GM21526 (cell line): Measurements from ENCODE around the gene FOXI1.

ENCODE experiments used
- ATAC-seq: cut with Tn5 transposase; IDR thresholded peaks from one replicate; pipeline ENCODE4 v1.9.1; 2021; ENCODE audit warnings: moderate library complexity; ENCODE audit not compliant: unreplicated experiment, low FRiP score

FOXI1 gene

GRCh38 chr5:170105642-170106611 lies at the start of gene FOXI1:
Gene FOXI1 (plus strand): TSS chr5:170105897. CDS start chr5:170105958, 61 bp downstream.
- ATAC-seq, result no peak

DNA sequence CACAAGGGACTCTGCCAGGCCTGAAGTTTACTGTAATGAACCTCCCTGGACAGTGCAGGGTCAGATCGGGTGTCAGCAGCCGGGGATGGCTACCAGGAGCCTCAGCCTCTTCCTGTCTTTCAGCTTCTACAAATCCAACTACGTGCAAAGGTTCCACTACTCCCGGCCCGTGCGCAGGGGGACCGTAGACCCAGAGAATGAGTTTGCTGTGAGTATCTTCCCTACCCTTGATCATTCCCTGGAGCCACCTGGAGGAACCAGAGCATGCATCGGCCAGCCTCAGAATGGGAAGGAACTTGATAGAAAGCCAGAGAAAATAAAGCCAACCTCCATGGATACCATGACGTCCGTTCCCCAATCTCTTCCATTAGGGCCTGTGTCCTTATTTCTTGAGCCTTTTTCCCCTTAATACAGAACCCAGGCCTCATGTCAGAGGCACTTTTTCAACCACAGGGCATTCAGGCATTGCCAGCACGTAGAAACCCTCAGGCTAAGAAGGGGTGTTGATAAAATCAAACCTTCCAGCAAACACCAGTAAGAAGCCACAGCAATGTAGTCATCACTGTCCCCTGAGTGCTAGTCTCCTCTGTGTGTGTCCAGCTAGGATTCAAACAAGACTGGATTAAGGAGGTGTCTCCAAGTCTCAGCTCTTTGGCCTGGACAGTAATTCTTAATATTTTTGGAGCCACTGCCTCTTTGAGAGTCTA lies 49.0 kb upstream of the FOXI1 start:
- no peak for ATAC-seq

GRCh38 chr5:170057311-170057710 lies 48.4 kb upstream of the FOXI1 start:
- ATAC-seq, result no peak

DNA sequence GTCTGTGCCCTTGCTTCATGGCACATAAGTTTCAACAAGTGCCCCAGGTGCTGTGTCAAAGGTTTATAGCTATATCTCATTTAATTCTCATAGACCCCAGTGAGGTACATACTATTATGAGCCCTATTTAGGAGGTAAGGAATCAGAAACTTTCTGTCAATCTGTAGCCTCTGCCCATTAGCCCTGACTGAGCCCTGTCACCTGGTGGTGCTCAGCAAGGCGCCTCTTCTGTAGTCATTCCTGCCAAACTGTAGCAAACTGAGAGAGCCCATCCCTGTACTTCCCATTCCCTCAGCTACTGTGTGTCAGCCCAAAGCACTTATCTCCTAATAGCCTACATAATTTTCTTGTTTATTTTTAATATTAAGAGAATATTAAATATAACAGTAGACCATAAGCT lies 46.5 kb upstream of the FOXI1 start:
- ATAC-seq, result no peak

GRCh38 chr5:170067152-170067551 lies 38.5 kb upstream of the FOXI1 start:
- ATAC-seq, result no peak

GRCh38 chr5:170067574-170068170 lies 38.0 kb upstream of the FOXI1 start:
- ATAC-seq, result no peak

DNA sequence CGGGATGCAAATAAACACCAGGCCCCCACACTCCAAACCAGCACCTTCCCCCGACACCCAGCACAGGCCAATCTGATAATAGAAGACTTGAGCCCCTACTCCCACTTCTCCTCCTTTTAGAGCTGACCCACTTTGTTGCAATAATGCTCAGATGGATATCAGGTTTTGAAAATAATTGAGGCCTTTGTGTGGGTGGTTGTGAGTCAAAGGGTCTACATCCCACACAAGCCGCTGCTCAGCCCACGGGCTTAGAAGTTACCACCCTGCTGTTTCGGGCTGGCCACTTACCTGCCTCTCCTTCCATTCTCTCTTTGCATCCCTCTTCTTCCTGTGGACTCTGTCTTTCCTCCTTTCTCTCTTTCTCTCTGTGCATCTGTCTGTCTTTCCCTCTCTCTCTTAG lies 36.2 kb upstream of the FOXI1 start:
- no peak for ATAC-seq

DNA sequence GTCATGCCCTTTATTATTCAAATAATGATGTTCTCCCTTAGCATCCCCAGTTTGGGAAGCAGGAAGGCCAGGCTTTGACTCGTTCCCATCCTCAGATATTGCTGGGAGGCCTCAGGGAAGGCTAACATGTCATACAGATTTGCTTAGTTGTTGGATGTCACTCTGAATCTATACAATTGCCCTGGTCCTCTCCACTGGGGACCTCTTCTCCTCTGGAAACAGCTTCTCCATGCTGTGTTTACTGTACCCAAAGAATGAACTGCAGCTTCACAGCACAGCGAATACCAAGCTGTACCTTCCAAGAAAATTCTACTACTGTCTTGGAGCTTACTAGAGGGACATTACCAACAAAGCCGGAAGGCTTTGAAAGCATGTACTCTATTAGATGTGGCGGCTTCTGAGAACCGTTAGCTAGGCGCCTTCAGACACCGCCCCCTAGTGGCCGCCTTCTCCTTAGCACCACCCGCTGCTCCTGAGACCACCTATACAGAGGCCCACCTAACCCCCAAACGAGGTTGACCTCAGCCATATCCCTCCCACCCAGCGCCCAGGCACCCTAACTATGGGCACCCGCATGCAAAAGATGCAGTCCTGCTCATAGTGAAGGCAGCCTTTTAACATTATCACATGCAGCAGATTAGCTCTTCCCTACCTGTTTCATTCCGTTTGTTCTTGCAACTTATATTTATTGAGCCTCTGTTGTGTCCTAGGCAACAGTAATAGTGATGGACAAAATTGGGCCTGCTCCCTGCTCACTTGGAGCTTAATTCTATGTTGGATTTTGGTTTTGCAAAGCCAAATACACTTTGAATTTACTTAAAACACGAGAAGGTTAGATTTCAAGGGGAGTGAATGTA lies 34.9 kb upstream of the FOXI1 start:
- ATAC-seq, result no peak

- ATAC-seq, result no peak
These were observed 33.9 kb upstream of the FOXI1 start for GRCh38 chr5:170071748-170072147.

DNA sequence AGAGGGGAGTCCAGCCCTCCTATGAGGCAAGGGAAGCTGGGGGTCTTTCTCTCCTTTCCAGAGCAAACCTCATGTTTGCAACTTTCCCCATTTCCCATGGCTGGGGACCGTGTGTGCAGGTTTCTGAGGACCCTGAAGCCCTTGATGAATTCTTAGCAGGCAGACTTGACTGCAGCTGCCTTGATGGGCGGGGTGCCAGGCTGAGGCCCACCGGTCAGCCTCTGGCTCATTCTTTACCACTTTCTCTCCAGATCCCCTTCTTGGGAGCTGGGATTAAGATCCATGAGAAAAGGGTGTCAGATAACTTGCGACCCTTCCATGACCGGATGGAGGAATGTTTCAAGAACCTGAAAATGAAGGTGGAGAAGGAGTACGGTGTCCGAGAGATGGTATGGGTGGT lies 30.0 kb upstream of the FOXI1 start:
- ATAC-seq, result no peak

GRCh38 chr5:170076211-170076610 lies 29.5 kb upstream of the FOXI1 start:
- ATAC-seq, result no peak

GRCh38 chr5:170076739-170077138 lies 29.0 kb upstream of the FOXI1 start:
- ATAC-seq, result no peak

DNA sequence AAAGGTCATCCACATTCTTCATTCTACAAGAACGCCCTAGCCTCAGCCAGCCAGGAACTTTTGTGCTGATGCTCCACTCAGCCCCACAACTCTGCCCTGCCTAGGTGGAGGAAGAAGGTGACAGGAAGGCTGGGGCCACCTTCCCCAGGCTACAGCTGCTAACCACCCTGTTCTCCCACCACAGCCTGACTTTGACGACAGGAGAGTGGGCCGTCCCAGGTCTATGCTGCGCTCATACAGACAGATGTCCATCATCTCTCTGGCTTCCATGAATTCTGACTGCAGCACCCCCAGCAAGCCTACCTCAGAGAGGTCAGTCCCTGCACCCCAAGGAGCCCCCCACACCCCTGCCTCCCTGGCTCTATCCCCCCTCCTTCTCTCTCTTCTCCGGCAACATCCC lies 28.2 kb upstream of the FOXI1 start:
- no peak for ATAC-seq

DNA sequence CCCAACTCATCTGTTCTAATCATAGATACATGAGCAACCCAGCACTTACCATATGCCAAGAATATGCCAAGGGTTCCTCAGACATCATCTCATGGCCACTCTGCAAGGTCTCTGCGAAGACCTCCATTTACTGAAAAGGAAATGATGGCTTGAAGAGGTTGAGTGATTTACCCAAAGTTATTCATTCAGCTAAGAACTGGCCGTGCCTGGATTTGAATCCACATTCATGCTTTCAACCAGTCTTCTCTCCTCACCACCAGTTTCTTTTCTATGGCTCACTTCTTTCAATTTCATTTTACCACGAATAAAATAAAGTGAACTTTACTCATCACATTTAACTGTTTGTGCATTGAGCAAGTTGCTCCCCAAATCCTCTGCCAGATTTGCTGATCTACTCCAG lies 27.2 kb upstream of the FOXI1 start:
- no peak for ATAC-seq

- no peak for ATAC-seq
These were observed 26.8 kb upstream of the FOXI1 start for GRCh38 chr5:170078931-170079330.

GRCh38 chr5:170080217-170080616 lies 25.5 kb upstream of the FOXI1 start:
- ATAC-seq, result no peak

DNA sequence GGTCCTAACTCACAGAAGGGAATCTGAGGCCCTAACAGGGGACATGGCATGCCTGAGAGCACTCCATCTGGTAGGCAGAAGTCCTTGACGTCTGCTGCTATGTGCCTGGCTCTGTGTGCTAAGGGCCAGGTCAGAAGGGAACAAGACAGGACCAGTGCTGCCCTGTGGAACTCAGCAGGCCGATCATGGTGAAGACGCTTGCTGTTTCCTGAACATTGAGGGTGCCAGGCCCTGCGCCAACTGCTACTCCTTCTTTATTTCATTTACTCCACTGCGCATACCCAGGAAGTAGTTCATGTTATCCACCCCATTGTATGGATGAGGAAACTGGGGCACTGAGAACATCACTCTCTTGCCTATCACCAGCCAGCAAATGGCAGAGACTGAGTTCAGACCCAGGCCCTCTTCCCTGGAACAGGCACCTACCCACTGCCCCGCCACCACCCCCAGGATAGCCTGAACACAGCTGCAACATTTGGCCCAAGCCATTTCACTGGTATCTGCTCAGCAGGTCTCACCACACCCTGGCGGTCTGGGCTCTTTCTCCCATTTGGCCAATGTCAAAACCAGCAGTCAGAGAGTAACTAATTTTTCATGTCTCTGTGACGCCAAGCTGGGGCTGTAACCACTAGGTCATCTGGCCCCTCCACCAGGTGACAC lies 24.8 kb upstream of the FOXI1 start:
- no peak for ATAC-seq

GRCh38 chr5:170081616-170082015 lies 24.1 kb upstream of the FOXI1 start:
- no peak for ATAC-seq

GRCh38 chr5:170082701-170083100 lies 23.0 kb upstream of the FOXI1 start:
- no peak for ATAC-seq
